ENCODE results near the gene TMEM242.
A peak's percentile ranks its signal among the peaks of the same experiment; 100 is the strongest.

Gene TMEM242

GRCh38 chr6:157246048-157246630 lies 77.2 kb downstream of the TMEM242 start:
- no peak for TF ChIP-seq CTCF (conservative IDR thresholded peaks at IDR 0.05; ENCODE audit: low read depth, low read length)
- no peak overlapping the region for H3K4me3 ChIP-seq (ENCODE audit: low read depth, low read length)
- DNase-seq (ENCODE audit: low read depth): peak; percentile 48

GRCh38 chr6:157245436-157245835 lies 77.9 kb downstream of the TMEM242 start:
- no peak for DNase-seq (ENCODE audit: low read depth)
- no peak overlapping the region for H3K4me3 ChIP-seq (ENCODE audit: low read depth, low read length)
- no peak for TF ChIP-seq CTCF (conservative IDR thresholded peaks at IDR 0.05; ENCODE audit: low read depth, low read length)

- H3K4me3 ChIP-seq (ENCODE audit: low read depth, low read length): no peak overlapping the region
- no peak for TF ChIP-seq CTCF (conservative IDR thresholded peaks at IDR 0.05; ENCODE audit: low read depth, low read length)
- DNase-seq (ENCODE audit: low read depth): no peak
These were observed 78.5 kb downstream of the TMEM242 start for GRCh38 chr6:157244780-157245179.

GRCh38 chr6:157244175-157244574 lies 79.1 kb downstream of the TMEM242 start:
- no peak for TF ChIP-seq CTCF (conservative IDR thresholded peaks at IDR 0.05; ENCODE audit: low read depth, low read length)
- no peak overlapping the region for H3K4me3 ChIP-seq (ENCODE audit: low read depth, low read length)
- peak; percentile 70 for DNase-seq (ENCODE audit: low read depth)

GRCh38 chr6:157242791-157243190 lies 80.5 kb downstream of the TMEM242 start:
- no peak overlapping the region for H3K4me3 ChIP-seq (ENCODE audit: low read depth, low read length)
- no peak for DNase-seq (ENCODE audit: low read depth)
- no peak for TF ChIP-seq CTCF (conservative IDR thresholded peaks at IDR 0.05; ENCODE audit: low read depth, low read length)

- H3K4me3 ChIP-seq (ENCODE audit: low read depth, low read length): no peak overlapping the region
- DNase-seq (ENCODE audit: low read depth): no peak
- no peak for TF ChIP-seq CTCF (conservative IDR thresholded peaks at IDR 0.05; ENCODE audit: low read depth, low read length)
These were observed 82.4 kb downstream of the TMEM242 start for GRCh38 chr6:157240960-157241311.

All from choroid plexus epithelial cell (primary cell).